DOHH2 (cell line): ENCODE data around the gene BCAR3.

Experiments
- H3F3A ChIP-seq: fragments of 200-600 bp; sonication (generic), shearing (Covaris generic); 2 replicates; pipeline ENCODE4 v1.6.0; 2016; ENCODE audit warnings: antibody characterized with exemption, mild to moderate bottlenecking; ENCODE audit not compliant: control insufficient read depth, insufficient read depth
- H3K27ac ChIP-seq: fragments of 200-600 bp; sonication (generic); 2 replicates; pipeline ENCODE4 v1.5.1; 2014; ENCODE audit warnings: low read depth, mild to moderate bottlenecking, low read length, moderate library complexity
- H3K27me3 ChIP-seq: fragments of 200-600 bp; sonication (generic); 2 replicates; pipeline ENCODE4 v1.6.1; 2014; ENCODE audit warnings: mild to moderate bottlenecking, low read length, mixed read lengths; ENCODE audit not compliant: control insufficient read depth
- H3K36me3 ChIP-seq: fragments of 200-600 bp; sonication (generic); 2 replicates; pipeline ENCODE4 v1.6.1; 2014; ENCODE audit warnings: mild to moderate bottlenecking, low read length, moderate library complexity, mixed read lengths; ENCODE audit not compliant: control insufficient read depth
- H3K4me1 ChIP-seq: fragments of 200-600 bp; sonication (generic); 2 replicates; pipeline ENCODE4 v1.6.1; 2014; ENCODE audit warnings: mild to moderate bottlenecking, low read length, mixed read lengths; ENCODE audit not compliant: control insufficient read depth
- H3K4me2 ChIP-seq: fragments of 200-600 bp; sonication (generic); 2 replicates; pipeline ENCODE4 v1.6.0; 2014; ENCODE audit warnings: mild to moderate bottlenecking, low read length, moderate library complexity
- H3K4me3 ChIP-seq: fragments of 200-600 bp; sonication (generic); 2 replicates; pipeline ENCODE4 v1.5.1; 2014; ENCODE audit warnings: mild to moderate bottlenecking, low read length, mixed read lengths
- H3K79me2 ChIP-seq: fragments of 200-600 bp; sonication (generic); 2 replicates; pipeline ENCODE4 v1.6.1; 2014; ENCODE audit warnings: mild to moderate bottlenecking, low read length, mixed read lengths; ENCODE audit not compliant: control insufficient read depth
- H3K9me2 ChIP-seq: fragments of 200-600 bp; sonication (generic); replicated peaks from 2 replicates; pipeline ENCODE4 v1.6.1; 2014; ENCODE audit warnings: mild to moderate bottlenecking, low read length, mixed read lengths; ENCODE audit not compliant: control insufficient read depth
- H3K9me3 ChIP-seq: fragments of 200-600 bp; sonication (generic); 2 replicates; pipeline ENCODE4 v1.6.1; 2014; ENCODE audit warnings: antibody characterized with exemption, low read length, mixed read lengths; ENCODE audit not compliant: control insufficient read depth, insufficient read depth
- H4K20me1 ChIP-seq: fragments of 200-600 bp; sonication (generic); 2 replicates; pipeline ENCODE4 v1.6.0; 2014; ENCODE audit warnings: low read depth, mild to moderate bottlenecking, antibody characterized with exemption, low read length, moderate library complexity; ENCODE audit not compliant: control insufficient read depth, insufficient read depth
- EZH2phosphoT487 ChIP-seq: fragments of 200-600 bp; sonication (generic); IDR thresholded peaks from 2 replicates; pipeline ENCODE4 v1.6.1; 2017; ENCODE audit warnings: borderline replicate concordance, mild to moderate bottlenecking, antibody characterized with exemption, low read length, moderate library complexity, mixed read lengths
- TF ChIP-seq, protein P1 (sequence below): fragments of 200-600 bp; sonication (generic); IDR thresholded peaks from one replicate; pipeline ENCODE4 v1.5.1; 2014; ENCODE audit warnings: antibody characterized with exemption, mild to moderate bottlenecking, low read depth, low read length; ENCODE audit not compliant: poor library complexity, severe bottlenecking

BCAR3 gene

GRCh38 chr1:93616221-93616995, 65.2 kb downstream of the BCAR3 start:
- Histone ChIP-seq H3K79me2 (peaks cover 97% of the 10 kb centered on the region), H3K4me1 (peaks cover 39% of the 10 kb centered on the region), H3K27ac (no peak overlapping the region), H3K9me2 (no peaks in the 10 kb centered on the region), H3K9me3 (no peaks in the 10 kb centered on the region), H3K36me3 (peaks cover 29% of the 10 kb centered on the region), H3K27me3 (no peaks in the 10 kb centered on the region), H3K4me2 (no peak overlapping the region), H3K4me3 (no peak overlapping the region), H3F3A (0 out of 2 replicates have a peak, but pooled peaks cover 4% of the 10 kb centered on the region), H4K20me1 (peaks cover 27% of the 10 kb centered on the region)
- TF ChIP-seq, protein P1, sequence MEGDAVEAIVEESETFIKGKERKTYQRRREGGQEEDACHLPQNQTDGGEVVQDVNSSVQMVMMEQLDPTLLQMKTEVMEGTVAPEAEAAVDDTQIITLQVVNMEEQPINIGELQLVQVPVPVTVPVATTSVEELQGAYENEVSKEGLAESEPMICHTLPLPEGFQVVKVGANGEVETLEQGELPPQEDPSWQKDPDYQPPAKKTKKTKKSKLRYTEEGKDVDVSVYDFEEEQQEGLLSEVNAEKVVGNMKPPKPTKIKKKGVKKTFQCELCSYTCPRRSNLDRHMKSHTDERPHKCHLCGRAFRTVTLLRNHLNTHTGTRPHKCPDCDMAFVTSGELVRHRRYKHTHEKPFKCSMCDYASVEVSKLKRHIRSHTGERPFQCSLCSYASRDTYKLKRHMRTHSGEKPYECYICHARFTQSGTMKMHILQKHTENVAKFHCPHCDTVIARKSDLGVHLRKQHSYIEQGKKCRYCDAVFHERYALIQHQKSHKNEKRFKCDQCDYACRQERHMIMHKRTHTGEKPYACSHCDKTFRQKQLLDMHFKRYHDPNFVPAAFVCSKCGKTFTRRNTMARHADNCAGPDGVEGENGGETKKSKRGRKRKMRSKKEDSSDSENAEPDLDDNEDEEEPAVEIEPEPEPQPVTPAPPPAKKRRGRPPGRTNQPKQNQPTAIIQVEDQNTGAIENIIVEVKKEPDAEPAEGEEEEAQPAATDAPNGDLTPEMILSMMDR, result no peak
- no peak for TF ChIP-seq EZH2phosphoT487

DNA sequence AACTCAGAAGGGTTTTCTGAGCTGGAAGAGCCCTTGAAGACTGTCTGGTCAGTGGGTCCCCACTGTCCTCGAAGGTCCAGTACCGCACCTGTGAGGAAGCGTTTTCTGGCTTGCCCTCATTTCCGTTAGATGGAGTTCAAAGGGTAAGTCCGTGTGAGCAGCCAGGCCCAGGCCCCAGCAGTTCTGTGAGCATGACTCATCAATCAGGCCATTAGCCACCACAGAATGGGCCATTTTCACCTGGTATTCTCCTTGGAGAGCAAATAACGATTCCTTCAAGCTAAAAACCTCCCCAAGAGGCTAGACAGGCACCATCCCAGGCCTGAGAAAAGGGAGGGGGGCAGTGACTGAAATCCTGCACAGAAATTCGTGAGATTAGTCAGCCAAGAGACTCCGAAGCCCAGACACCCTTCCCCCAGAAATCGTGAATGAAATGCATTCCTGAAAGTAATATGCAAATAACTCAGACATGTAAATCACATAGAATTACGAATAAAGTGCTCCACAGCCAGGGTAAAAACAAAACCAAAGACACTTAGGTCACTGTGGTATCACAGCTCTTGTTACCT, 66.0 kb downstream of the BCAR3 start:
- H3K27me3 ChIP-seq, result no peaks in the 10 kb centered on the region
- peaks cover 34% of the 10 kb centered on the region for H3K36me3 ChIP-seq
- no peaks in the 10 kb centered on the region for H3K9me3 ChIP-seq
- H3F3A ChIP-seq, result 0 out of 2 replicates have a peak, but pooled peaks cover 4% of the 10 kb centered on the region
- peaks cover 39% of the 10 kb centered on the region for H3K4me1 ChIP-seq
- no peak overlapping the region for H3K27ac ChIP-seq
- no peak overlapping the region for H3K4me3 ChIP-seq
- H3K9me2 ChIP-seq, result no peaks in the 10 kb centered on the region
- H3K4me2 ChIP-seq, result no peak overlapping the region
- H4K20me1 ChIP-seq, result peaks cover 27% of the 10 kb centered on the region
- TF ChIP-seq, protein P1, result no peak
- H3K79me2 ChIP-seq, result peaks cover 97% of the 10 kb centered on the region

GRCh38 chr1:93614986-93615581, 66.6 kb downstream of the BCAR3 start:
- no peak overlapping the region for H3K4me3 ChIP-seq
- H3K27ac ChIP-seq, result no peak overlapping the region
- no peaks in the 10 kb centered on the region for H3K27me3 ChIP-seq
- TF ChIP-seq, protein P1, result no peak
- no peak for TF ChIP-seq EZH2phosphoT487
- 0 out of 2 replicates have a peak, but pooled peaks cover 4% of the 10 kb centered on the region for H3F3A ChIP-seq
- peaks cover 36% of the 10 kb centered on the region for H3K4me1 ChIP-seq
- peaks cover 97% of the 10 kb centered on the region for H3K79me2 ChIP-seq
- no peaks in the 10 kb centered on the region for H3K9me2 ChIP-seq
- no peak overlapping the region for H3K4me2 ChIP-seq
- peaks cover 23% of the 10 kb centered on the region for H4K20me1 ChIP-seq
- H3K9me3 ChIP-seq, result no peaks in the 10 kb centered on the region
- peaks cover 34% of the 10 kb centered on the region for H3K36me3 ChIP-seq
